ENCODE data around the gene GCH1.

The GCH1 gene

GRCh38 chr14:54792288-54792687, 110.3 kb downstream of the GCH1 start:
- no peak for DNase-seq
